Measurements from ENCODE around the gene KAT6B. TPM values are rescaled to one million over a fixed set of nuclear protein-coding genes. Genes with fewer than 3 reads are reported as not detected.

KAT6B gene
- total and polyA plus RNA-seq, 2 donors (not counting 1 experiment from before 2014, with no cell fraction given) = 8.6 to 111 TPM

DNA sequence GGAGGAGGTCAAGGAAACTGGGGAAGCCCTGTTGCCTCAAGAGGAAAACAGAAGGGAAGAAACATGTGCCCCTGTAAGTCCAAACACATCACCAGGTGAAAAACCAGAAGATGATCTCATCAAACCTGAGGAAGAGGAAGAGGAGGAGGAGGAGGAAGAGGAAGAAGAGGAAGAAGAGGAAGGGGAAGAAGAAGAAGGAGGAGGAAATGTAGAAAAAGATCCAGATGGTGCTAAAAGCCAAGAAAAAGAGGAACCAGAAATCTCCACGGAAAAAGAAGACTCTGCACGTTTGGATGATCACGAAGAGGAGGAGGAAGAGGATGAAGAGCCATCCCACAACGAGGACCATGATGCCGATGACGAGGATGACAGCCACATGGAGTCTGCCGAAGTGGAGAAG is 202.3 kb downstream of the KAT6B start:
- Mint-ChIP-seq H3K9me3 (ENCODE audit: insufficient read depth) (no peaks in the 10 kb centered on the region), H3K4me1 (no peaks in the 10 kb centered on the region), H3K27me3 (no peaks in the 10 kb centered on the region), H3K4me3 (no peak overlapping the region), H3K27ac (no peak overlapping the region)
- Histone ChIP-seq H3K36me3 (replicated peaks in 1 of 2; ENCODE audit: control extremely low read depth in 1 of 2, control insufficient read depth in 1 of 2, extremely low read depth in 1 of 2, insufficient read depth in 2 of 2, low read length in 1 of 2) (peaks cover 10 to 53% of the 10 kb centered on the region in 2 experiments), H3K79me2 (ENCODE audit: control insufficient read depth, insufficient read depth, low read length) (no peaks in the 10 kb centered on the region), H3K4me1 (ENCODE audit: control insufficient read depth in 2 of 2, insufficient read depth in 2 of 2, low read length in 2 of 2) (no peaks in the 10 kb centered on the region), H4K20me1 (ENCODE audit: control insufficient read depth, insufficient read depth, low read length, poor library complexity, severe bottlenecking) (no peaks in the 10 kb centered on the region), H3K9ac (ENCODE audit: low read length) (no peak overlapping the region), H3K4me3 (ENCODE audit: control extremely low read depth in 1 of 5, extremely low read depth in 1 of 5, insufficient read depth in 1 of 5, low read depth in 2 of 5, low read length in 4 of 5) (no peak overlapping the region), H3K27ac (ENCODE audit: low read length in 2 of 2) (no peak overlapping the region), H3K27me3 (replicated peaks in 1 of 4; ENCODE audit: control extremely low read depth in 1 of 4, control insufficient read depth in 3 of 4, insufficient read depth in 4 of 4, low read length in 3 of 4) (no peaks in the 10 kb centered on the region), H2AFZ (ENCODE audit: insufficient read depth, low read depth, low read length, poor library complexity, severe bottlenecking) (no peak overlapping the region), H3K9me3 (ENCODE audit: control extremely low read depth in 1 of 3, control insufficient read depth in 2 of 3, insufficient read depth in 1 of 3, low read length in 2 of 3) (no peaks in the 10 kb centered on the region), H3K4me2 (replicated peaks; ENCODE audit: low read depth, low read length, poor library complexity, severe bottlenecking) (no peak overlapping the region)
- intact Hi-C loops (cut with micrococcal nuclease) = no loop called here
- 75% methylated on average over 7 of the region's 7 CpGs for WGBS (ENCODE audit: insufficient coverage)
- TF ChIP-seq, protein P1, sequence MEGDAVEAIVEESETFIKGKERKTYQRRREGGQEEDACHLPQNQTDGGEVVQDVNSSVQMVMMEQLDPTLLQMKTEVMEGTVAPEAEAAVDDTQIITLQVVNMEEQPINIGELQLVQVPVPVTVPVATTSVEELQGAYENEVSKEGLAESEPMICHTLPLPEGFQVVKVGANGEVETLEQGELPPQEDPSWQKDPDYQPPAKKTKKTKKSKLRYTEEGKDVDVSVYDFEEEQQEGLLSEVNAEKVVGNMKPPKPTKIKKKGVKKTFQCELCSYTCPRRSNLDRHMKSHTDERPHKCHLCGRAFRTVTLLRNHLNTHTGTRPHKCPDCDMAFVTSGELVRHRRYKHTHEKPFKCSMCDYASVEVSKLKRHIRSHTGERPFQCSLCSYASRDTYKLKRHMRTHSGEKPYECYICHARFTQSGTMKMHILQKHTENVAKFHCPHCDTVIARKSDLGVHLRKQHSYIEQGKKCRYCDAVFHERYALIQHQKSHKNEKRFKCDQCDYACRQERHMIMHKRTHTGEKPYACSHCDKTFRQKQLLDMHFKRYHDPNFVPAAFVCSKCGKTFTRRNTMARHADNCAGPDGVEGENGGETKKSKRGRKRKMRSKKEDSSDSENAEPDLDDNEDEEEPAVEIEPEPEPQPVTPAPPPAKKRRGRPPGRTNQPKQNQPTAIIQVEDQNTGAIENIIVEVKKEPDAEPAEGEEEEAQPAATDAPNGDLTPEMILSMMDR (IDR thresholded peaks at IDR 0.05) = no peak
- TF ChIP-seq EZH2 (IDR thresholded peaks at IDR 0.05; ENCODE audit: borderline replicate concordance, insufficient read depth, low read depth, low read length, poor library complexity, severe bottlenecking) = no peak
- ATAC-seq (ENCODE audit: low read depth) (no peak), DNase-seq (no peak)
- POLR2A ChIA-PET = no interaction called here
- CTCF ChIA-PET = no interaction called here

DNA sequence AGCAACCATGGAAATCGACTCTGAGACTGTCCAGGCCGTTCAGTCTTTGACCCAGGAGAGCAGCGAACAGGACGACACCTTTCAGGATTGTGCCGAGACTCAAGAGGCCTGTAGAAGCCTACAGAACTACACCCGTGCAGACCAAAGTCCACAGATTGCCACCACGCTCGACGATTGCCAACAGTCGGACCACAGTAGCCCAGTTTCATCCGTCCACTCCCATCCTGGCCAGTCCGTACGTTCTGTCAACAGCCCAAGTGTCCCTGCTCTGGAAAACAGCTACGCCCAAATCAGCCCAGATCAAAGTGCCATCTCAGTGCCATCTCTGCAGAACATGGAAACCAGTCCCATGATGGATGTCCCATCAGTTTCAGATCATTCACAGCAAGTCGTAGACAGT is 203.0 kb downstream of the KAT6B start:
- ATAC-seq (ENCODE audit: low read depth) = no peak
- H3K36me3 ChIP-seq (replicated peaks in 1 of 2; ENCODE audit: control extremely low read depth in 1 of 2, control insufficient read depth in 1 of 2, extremely low read depth in 1 of 2, insufficient read depth in 2 of 2, low read length in 1 of 2) = peaks cover 9 to 48% of the 10 kb centered on the region in 2 experiments
- intact Hi-C loops (cut with micrococcal nuclease) = no loop called here

More for the DNA sequence above, 203.0 kb downstream of the KAT6B start:
- no peak overlapping the region for H2AFZ ChIP-seq (ENCODE audit: insufficient read depth, low read depth, low read length, poor library complexity, severe bottlenecking)
- no peak for DNase-seq
- no peak for TF ChIP-seq EZH2 (IDR thresholded peaks at IDR 0.05; ENCODE audit: borderline replicate concordance, insufficient read depth, low read depth, low read length, poor library complexity, severe bottlenecking)
- TF ChIP-seq, protein P1 (IDR thresholded peaks at IDR 0.05) = no peak
- Mint-ChIP-seq H3K27me3 (no peaks in the 10 kb centered on the region), H3K4me1 (no peaks in the 10 kb centered on the region), H3K27ac (no peak overlapping the region), H3K4me3 (no peak overlapping the region), H3K9me3 (ENCODE audit: insufficient read depth) (no peaks in the 10 kb centered on the region)
- H3K4me2 ChIP-seq (replicated peaks; ENCODE audit: low read depth, low read length, poor library complexity, severe bottlenecking) = no peak overlapping the region
- no peak overlapping the region for H3K27ac ChIP-seq (ENCODE audit: low read length in 2 of 2)
- ChIA-PET CTCF (interaction anchor here (1.1 kb wide), 1 partner anchor 11 kb away, joined by 3 read pairs; no protein-coding TSS in a partner anchor), POLR2A (no interaction called here)
- H3K27me3 ChIP-seq (replicated peaks in 1 of 4; ENCODE audit: control extremely low read depth in 1 of 4, control insufficient read depth in 3 of 4, insufficient read depth in 4 of 4, low read length in 3 of 4) = no peaks in the 10 kb centered on the region
- H3K4me3 ChIP-seq (ENCODE audit: control extremely low read depth in 1 of 5, extremely low read depth in 1 of 5, insufficient read depth in 1 of 5, low read depth in 2 of 5, low read length in 4 of 5) = no peak overlapping the region
- H3K4me1 ChIP-seq (ENCODE audit: control insufficient read depth in 2 of 2, insufficient read depth in 2 of 2, low read length in 2 of 2) = no peaks in the 10 kb centered on the region
- H3K9ac ChIP-seq (ENCODE audit: low read length) = no peak overlapping the region
- no peaks in the 10 kb centered on the region for H4K20me1 ChIP-seq (ENCODE audit: control insufficient read depth, insufficient read depth, low read length, poor library complexity, severe bottlenecking)
- no peaks in the 10 kb centered on the region for H3K9me3 ChIP-seq (ENCODE audit: control extremely low read depth in 1 of 3, control insufficient read depth in 2 of 3, insufficient read depth in 1 of 3, low read length in 2 of 3)
- WGBS (ENCODE audit: insufficient coverage) = 97% methylated on average over 15 of the region's 15 CpGs
- no peaks in the 10 kb centered on the region for H3K79me2 ChIP-seq (ENCODE audit: control insufficient read depth, insufficient read depth, low read length)
